LNCaP clone FGC (cell line): Measurements from ENCODE around the gene SLC6A19.

ENCODE experiments used
- DNase-seq: peaks from one replicate; pipeline ENCODE4 v3.0.0-alpha.2; 2011; ENCODE audit warnings: low read depth
- H3K4me3 ChIP-seq: 2 replicates; pipeline ENCODE4 v1.5.1; 2011; ENCODE audit warnings: mild to moderate bottlenecking, low read depth, low read length, control low read depth
- TF ChIP-seq, protein P1 (sequence below): IDR thresholded peaks from 2 replicates; pipeline ENCODE4 v1.5.1; 2012; ENCODE audit warnings: mild to moderate bottlenecking; ENCODE audit not compliant: control insufficient read depth, insufficient read depth; ENCODE audit errors: extremely low read depth

SLC6A19 gene

DNA sequence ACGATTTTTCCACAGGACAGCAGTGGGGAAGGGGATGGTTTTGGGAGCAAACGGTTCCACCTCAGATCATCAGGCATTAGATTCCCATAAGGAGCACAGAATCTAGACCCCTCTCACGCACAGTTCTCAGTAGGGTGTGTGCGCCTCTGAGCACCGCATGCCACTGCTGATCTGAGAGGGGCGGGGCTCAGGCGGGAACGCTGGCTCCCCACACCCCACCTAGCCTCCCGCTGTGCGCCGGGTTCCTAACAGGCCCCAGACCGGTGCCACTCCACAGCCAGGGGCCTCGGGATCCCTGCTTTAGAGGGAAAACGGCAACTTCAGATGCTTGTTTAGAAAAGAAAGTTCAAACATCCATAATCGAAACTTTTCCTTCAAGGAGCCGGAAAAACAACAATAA lies 73.1 kb downstream of the SLC6A19 start:
- TF ChIP-seq, protein P1, sequence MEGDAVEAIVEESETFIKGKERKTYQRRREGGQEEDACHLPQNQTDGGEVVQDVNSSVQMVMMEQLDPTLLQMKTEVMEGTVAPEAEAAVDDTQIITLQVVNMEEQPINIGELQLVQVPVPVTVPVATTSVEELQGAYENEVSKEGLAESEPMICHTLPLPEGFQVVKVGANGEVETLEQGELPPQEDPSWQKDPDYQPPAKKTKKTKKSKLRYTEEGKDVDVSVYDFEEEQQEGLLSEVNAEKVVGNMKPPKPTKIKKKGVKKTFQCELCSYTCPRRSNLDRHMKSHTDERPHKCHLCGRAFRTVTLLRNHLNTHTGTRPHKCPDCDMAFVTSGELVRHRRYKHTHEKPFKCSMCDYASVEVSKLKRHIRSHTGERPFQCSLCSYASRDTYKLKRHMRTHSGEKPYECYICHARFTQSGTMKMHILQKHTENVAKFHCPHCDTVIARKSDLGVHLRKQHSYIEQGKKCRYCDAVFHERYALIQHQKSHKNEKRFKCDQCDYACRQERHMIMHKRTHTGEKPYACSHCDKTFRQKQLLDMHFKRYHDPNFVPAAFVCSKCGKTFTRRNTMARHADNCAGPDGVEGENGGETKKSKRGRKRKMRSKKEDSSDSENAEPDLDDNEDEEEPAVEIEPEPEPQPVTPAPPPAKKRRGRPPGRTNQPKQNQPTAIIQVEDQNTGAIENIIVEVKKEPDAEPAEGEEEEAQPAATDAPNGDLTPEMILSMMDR: no peak
- no peak overlapping the region for H3K4me3 ChIP-seq
- DNase-seq: no peak
